ENCODE data around the gene GNAI1.

GRCh38 chr7:80139236-80139635 lies 4.6 kb downstream of the GNAI1 start:
- TF ChIP-seq, protein P1, sequence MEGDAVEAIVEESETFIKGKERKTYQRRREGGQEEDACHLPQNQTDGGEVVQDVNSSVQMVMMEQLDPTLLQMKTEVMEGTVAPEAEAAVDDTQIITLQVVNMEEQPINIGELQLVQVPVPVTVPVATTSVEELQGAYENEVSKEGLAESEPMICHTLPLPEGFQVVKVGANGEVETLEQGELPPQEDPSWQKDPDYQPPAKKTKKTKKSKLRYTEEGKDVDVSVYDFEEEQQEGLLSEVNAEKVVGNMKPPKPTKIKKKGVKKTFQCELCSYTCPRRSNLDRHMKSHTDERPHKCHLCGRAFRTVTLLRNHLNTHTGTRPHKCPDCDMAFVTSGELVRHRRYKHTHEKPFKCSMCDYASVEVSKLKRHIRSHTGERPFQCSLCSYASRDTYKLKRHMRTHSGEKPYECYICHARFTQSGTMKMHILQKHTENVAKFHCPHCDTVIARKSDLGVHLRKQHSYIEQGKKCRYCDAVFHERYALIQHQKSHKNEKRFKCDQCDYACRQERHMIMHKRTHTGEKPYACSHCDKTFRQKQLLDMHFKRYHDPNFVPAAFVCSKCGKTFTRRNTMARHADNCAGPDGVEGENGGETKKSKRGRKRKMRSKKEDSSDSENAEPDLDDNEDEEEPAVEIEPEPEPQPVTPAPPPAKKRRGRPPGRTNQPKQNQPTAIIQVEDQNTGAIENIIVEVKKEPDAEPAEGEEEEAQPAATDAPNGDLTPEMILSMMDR (conservative IDR thresholded peaks at IDR 0.05; ENCODE audit: low read length) = no peak
- no peak for TF ChIP-seq EZH2phosphoT487 (IDR thresholded peaks at IDR 0.05; ENCODE audit: borderline replicate concordance, low read depth, low read length)

Data from OCI-LY7 (cell line).